WTC11 (cell line): ENCODE measurements around the gene EHD2. TPM values are rescaled to one million over a fixed set of nuclear protein-coding genes. Genes with fewer than 3 reads are reported as not detected.

ENCODE experiments used
- ATF1 ChIP-seq: sonication (generic); formaldehyde crosslinking; IDR thresholded peaks from 2 replicates; pipeline ENCODE4 v1.8.1; 2023; ENCODE audit warnings: mild to moderate bottlenecking, moderate library complexity, missing genetic modification reagents
- ATF2 ChIP-seq: sonication (generic); formaldehyde crosslinking; IDR thresholded peaks from 2 replicates; pipeline ENCODE4 v1.8.1; 2022; ENCODE audit warnings: low read depth, missing genetic modification reagents, borderline replicate concordance
- E2F4 ChIP-seq: sonication (generic); formaldehyde crosslinking; IDR thresholded peaks from 2 replicates; pipeline ENCODE4 v1.8.1; 2022; ENCODE audit warnings: low read depth, mild to moderate bottlenecking, moderate library complexity, missing genetic modification reagents, borderline replicate concordance
- FOXK1 ChIP-seq: sonication (generic); formaldehyde crosslinking; IDR thresholded peaks from 2 replicates; pipeline ENCODE4 v1.8.0; 2022; ENCODE audit warnings: mild to moderate bottlenecking, moderate library complexity, missing genetic modification reagents
- FOXP1 ChIP-seq: sonication (generic); formaldehyde crosslinking; IDR thresholded peaks from 2 replicates; pipeline ENCODE4 v1.8.0; 2022; ENCODE audit warnings: missing genetic modification reagents, mild to moderate bottlenecking, moderate library complexity, borderline replicate concordance
- HMGXB4 ChIP-seq: sonication (generic); formaldehyde crosslinking; IDR thresholded peaks from 2 replicates; pipeline ENCODE4 v1.8.1; 2023; ENCODE audit warnings: mild to moderate bottlenecking, moderate library complexity, missing genetic modification reagents
- JAZF1 ChIP-seq: fragments of 250-450 bp; sonication (Bioruptor Pico); IDR thresholded peaks from 2 replicates; pipeline ENCODE4 v1.9.0; 2021; ENCODE audit warnings: moderate library complexity, mild to moderate bottlenecking, inconsistent platforms
- KAT7 ChIP-seq: sonication (generic); formaldehyde crosslinking; IDR thresholded peaks from 2 replicates; pipeline ENCODE4 v1.8.1; 2023; ENCODE audit warnings: missing genetic modification reagents, mild to moderate bottlenecking, borderline replicate concordance
- NFE2L1 ChIP-seq: sonication (generic); formaldehyde crosslinking; IDR thresholded peaks from 2 replicates; pipeline ENCODE4 v1.8.1; 2023; ENCODE audit warnings: missing genetic modification reagents
- NFYB ChIP-seq: sonication (generic); formaldehyde crosslinking; conservative IDR thresholded peaks from 2 replicates; pipeline ENCODE4 v1.8.0; 2022; ENCODE audit warnings: low read depth, missing genetic modification reagents
- OVOL2 ChIP-seq: fragments of 250-450 bp; sonication (Bioruptor Pico); IDR thresholded peaks from 2 replicates; pipeline ENCODE4 v1.9.0; 2021; ENCODE audit warnings: mild to moderate bottlenecking, borderline replicate concordance
- RORB ChIP-seq: fragments of 250-450 bp; sonication (Bioruptor Pico); IDR thresholded peaks from 2 replicates; pipeline ENCODE4 v1.9.0; 2021; ENCODE audit warnings: mild to moderate bottlenecking
- SOX15 ChIP-seq: fragments of 250-450 bp; sonication (Bioruptor Pico); IDR thresholded peaks from 2 replicates; pipeline ENCODE4 v1.9.0; 2021; ENCODE audit warnings: mild to moderate bottlenecking
- STAT6 ChIP-seq: sonication (generic); formaldehyde crosslinking; conservative IDR thresholded peaks from 2 replicates; pipeline ENCODE4 v1.8.1; 2023; ENCODE audit warnings: mild to moderate bottlenecking, low read depth, missing genetic modification reagents, moderate library complexity
- USF2 ChIP-seq: sonication (generic); formaldehyde crosslinking; IDR thresholded peaks from 2 replicates; pipeline ENCODE4 v1.8.1; 2023; ENCODE audit warnings: mild to moderate bottlenecking, missing genetic modification reagents, moderate library complexity
- ZNF138 ChIP-seq: sonication (generic); formaldehyde crosslinking; conservative IDR thresholded peaks from 2 replicates; pipeline ENCODE4 v1.8.1; 2022; ENCODE audit warnings: mild to moderate bottlenecking, moderate library complexity, missing genetic modification reagents
- total RNA-seq: library from RNA; stranded (reverse); gene quantifications from 3 replicates; pipeline ENCODE4 v1.2.3, GENCODE V29; 2021
- TF ChIP-seq, protein P1 (sequence below): sonication (generic); formaldehyde crosslinking; IDR thresholded peaks from 2 replicates; pipeline ENCODE4 v1.8.0; 2023; ENCODE audit warnings: missing genetic modification reagents, mild to moderate bottlenecking, borderline replicate concordance
- TF ChIP-seq, protein P2 (sequence below): sonication (generic); formaldehyde crosslinking; IDR thresholded peaks from 2 replicates; pipeline ENCODE4 v1.8.1; 2022; ENCODE audit warnings: missing genetic modification reagents, borderline replicate concordance
- TF ChIP-seq, protein P3 (sequence below): fragments of 250-450 bp; sonication (Bioruptor Pico); IDR thresholded peaks from 2 replicates; pipeline ENCODE4 v1.9.0; 2021; ENCODE audit warnings: mild to moderate bottlenecking

Gene EHD2
- total RNA-seq, 1 experiment from 2014 or later = 11.8 TPM

DNA sequence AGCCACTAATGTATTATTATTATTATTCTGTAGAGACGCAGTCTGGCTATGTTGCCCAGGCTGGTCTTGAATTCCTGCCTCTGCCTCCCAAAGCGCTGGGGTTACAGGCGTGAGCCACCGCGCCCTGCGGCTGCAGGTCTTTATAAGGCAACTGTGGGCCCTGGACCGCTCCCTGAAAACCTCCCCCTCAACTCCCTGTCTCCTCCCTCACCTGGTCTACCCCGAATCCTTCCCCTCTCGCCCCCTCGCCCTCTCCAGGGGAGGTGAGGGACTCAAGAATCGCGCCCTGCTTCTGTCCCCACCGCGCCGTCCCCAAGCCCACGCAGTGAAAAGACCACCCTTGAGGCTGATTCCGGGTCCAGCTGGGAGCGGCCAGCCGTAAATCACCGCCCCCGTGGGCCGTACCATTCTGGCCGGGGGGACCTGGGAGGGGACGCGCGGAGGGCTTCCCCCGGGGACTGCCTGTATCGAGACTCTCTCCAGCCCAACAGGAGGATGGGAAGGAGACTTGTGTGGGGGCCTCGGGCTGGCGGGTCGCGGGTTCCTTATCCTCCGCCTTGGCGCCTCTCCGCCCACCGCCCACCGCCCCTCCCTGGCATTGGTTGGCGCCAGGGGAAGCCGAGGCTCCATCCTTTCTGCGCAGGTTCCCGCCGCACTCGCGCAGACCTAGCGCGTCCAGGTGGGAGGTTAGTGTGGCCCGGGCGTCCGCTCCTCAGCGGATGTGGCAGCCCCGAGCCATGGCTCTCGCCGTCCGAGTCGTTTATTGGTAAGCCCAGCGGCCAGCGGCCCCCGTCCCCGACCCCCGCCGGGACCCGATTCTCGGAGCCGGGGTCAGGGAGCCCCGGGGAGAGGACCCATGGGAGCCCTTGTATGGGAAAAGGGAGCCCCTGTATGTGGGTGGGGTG is 65.1 kb downstream of the EHD2 start, which contains the start of gene SELENOW (continued):
- TF ChIP-seq, protein P1, sequence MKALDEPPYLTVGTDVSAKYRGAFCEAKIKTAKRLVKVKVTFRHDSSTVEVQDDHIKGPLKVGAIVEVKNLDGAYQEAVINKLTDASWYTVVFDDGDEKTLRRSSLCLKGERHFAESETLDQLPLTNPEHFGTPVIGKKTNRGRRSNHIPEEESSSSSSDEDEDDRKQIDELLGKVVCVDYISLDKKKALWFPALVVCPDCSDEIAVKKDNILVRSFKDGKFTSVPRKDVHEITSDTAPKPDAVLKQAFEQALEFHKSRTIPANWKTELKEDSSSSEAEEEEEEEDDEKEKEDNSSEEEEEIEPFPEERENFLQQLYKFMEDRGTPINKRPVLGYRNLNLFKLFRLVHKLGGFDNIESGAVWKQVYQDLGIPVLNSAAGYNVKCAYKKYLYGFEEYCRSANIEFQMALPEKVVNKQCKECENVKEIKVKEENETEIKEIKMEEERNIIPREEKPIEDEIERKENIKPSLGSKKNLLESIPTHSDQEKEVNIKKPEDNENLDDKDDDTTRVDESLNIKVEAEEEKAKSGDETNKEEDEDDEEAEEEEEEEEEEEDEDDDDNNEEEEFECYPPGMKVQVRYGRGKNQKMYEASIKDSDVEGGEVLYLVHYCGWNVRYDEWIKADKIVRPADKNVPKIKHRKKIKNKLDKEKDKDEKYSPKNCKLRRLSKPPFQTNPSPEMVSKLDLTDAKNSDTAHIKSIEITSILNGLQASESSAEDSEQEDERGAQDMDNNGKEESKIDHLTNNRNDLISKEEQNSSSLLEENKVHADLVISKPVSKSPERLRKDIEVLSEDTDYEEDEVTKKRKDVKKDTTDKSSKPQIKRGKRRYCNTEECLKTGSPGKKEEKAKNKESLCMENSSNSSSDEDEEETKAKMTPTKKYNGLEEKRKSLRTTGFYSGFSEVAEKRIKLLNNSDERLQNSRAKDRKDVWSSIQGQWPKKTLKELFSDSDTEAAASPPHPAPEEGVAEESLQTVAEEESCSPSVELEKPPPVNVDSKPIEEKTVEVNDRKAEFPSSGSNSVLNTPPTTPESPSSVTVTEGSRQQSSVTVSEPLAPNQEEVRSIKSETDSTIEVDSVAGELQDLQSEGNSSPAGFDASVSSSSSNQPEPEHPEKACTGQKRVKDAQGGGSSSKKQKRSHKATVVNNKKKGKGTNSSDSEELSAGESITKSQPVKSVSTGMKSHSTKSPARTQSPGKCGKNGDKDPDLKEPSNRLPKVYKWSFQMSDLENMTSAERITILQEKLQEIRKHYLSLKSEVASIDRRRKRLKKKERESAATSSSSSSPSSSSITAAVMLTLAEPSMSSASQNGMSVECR = peak; percentile 42; the same call in 1 of the 2 replicates
- no peak for TF ChIP-seq ATF2
- peak; percentile 37; the same call in 1 of the 2 replicates for TF ChIP-seq E2F4 (CRISPR knock-in tag)
- TF ChIP-seq KAT7 = peak; percentile 50; the same call in 1 of the 2 replicates
- no peak for TF ChIP-seq SOX15
- TF ChIP-seq RORB = no peak
- no peak for TF ChIP-seq JAZF1 (CRISPR knock-in tag)
- no peak for TF ChIP-seq ATF1 (CRISPR knock-in tag)
- no peak for TF ChIP-seq OVOL2 (CRISPR knock-in tag)
- peak; percentile 80; the same call in 1 of the 2 replicates for TF ChIP-seq FOXP1 (CRISPR knock-in tag)
- no peak; the same call in 1 of the 2 replicates for TF ChIP-seq USF2 (CRISPR knock-in tag)
- TF ChIP-seq STAT6 (CRISPR knock-in tag) = no peak
- TF ChIP-seq, protein P2, sequence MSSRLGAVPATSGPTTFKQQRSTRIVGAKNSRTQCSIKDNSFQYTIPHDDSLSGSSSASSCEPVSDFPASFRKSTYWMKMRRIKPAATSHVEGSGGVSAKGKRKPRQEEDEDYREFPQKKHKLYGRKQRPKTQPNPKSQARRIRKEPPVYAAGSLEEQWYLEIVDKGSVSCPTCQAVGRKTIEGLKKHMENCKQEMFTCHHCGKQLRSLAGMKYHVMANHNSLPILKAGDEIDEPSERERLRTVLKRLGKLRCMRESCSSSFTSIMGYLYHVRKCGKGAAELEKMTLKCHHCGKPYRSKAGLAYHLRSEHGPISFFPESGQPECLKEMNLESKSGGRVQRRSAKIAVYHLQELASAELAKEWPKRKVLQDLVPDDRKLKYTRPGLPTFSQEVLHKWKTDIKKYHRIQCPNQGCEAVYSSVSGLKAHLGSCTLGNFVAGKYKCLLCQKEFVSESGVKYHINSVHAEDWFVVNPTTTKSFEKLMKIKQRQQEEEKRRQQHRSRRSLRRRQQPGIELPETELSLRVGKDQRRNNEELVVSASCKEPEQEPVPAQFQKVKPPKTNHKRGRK (CRISPR knock-in tag) = no peak
- no peak for TF ChIP-seq NFYB (CRISPR knock-in tag)
- peak; percentile 64 for TF ChIP-seq FOXK1 (CRISPR knock-in tag)
- TF ChIP-seq ZNF138 (CRISPR knock-in tag) = peak; percentile 28; the same call in 1 of the 2 replicates
- TF ChIP-seq, protein P3, sequence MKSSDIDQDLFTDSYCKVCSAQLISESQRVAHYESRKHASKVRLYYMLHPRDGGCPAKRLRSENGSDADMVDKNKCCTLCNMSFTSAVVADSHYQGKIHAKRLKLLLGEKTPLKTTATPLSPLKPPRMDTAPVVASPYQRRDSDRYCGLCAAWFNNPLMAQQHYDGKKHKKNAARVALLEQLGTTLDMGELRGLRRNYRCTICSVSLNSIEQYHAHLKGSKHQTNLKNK (CRISPR knock-in tag) = no peak
- TF ChIP-seq NFE2L1 (CRISPR knock-in tag) = peak; percentile 20; the same call in 1 of the 2 replicates
- peak; percentile 55; the same call in 1 of the 2 replicates for TF ChIP-seq HMGXB4
